Measurements from ENCODE around the gene SLC26A1. TPM values are rescaled to one million over a fixed set of nuclear protein-coding genes. Genes with fewer than 3 reads are reported as not detected.

Gene SLC26A1
- total RNA-seq, 1 experiment from 2014 or later = 0.22 TPM

DNA sequence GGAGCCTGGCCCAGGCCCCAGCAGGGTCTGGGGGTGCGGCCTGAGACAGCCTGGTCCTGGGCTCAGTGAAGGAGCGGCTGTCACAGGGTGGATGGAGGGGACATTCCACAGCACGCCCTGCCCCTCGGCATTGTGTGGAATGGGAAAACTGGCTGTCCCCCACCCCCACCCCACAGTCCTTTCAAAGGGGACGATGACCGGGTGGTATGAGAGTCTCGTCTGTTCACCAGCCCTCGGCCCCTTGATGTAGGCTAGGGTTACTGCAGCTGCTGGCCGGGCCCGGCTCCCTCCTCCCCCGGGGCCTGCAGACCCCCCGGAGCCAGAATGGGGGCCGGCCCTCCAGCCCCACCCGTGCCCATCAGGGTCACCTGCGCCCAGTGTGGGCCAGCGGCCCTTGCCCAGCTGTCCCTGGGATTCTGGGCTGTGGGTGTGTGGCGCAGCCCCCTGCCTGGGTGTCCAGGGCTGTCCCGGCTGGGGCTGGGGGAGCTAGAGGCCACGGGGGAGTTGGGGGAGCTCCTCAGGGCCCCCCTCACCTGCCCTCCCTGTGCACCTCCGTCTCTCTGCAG, 30.0 kb upstream of the SLC26A1 start:
- BruUV-seq (replicated peaks) = no TSS peak
- Histone ChIP-seq H3K9me3 (ENCODE audit: control insufficient read depth in 1 of 2, insufficient read depth in 1 of 2, low read depth in 1 of 2, low read length in 2 of 2) (no peaks in the 10 kb centered on the region), H3K4me1 (ENCODE audit: control insufficient read depth in 1 of 2, insufficient read depth in 2 of 2, low read length in 2 of 2) (peaks cover 0 to 23% of the 10 kb centered on the region in 2 experiments; a peak in 2 of 4 replicates), H3K4me2 (ENCODE audit: low read length) (no peak overlapping the region), H3K4me3 (replicated peaks in 1 of 2; ENCODE audit: low read depth in 1 of 2, low read length in 2 of 2) (no peak overlapping the region), H3K27ac (ENCODE audit: low read depth, low read length) (no peak overlapping the region), H3K9ac (ENCODE audit: low read length) (no peak overlapping the region), H3K9me2 (ENCODE audit: insufficient read depth) (no peaks in the 10 kb centered on the region), H2AFZ (ENCODE audit: low read depth, low read length, poor library complexity, severe bottlenecking) (no peak overlapping the region), H3K27me3 (ENCODE audit: insufficient read depth, low read length) (no peaks in the 10 kb centered on the region), H3K79me2 (ENCODE audit: insufficient read depth, low read length) (no peaks in the 10 kb centered on the region; the same call in 1 of the 2 replicates), H3K36me3 (ENCODE audit: control insufficient read depth in 1 of 2, insufficient read depth in 2 of 2, low read length in 2 of 2) (peaks cover 8 to 11% of the 10 kb centered on the region in 2 experiments; a peak in 3 of 4 replicates), H4K20me1 (ENCODE audit: insufficient read depth) (no peaks in the 10 kb centered on the region)
- RAD21 ChIA-PET (ENCODE audit: low non-redundant PET in 1 of 2, low total read pairs in 2 of 2, uncharacterized antibody in 2 of 2, unreplicated experiment in 2 of 2) = no interaction called here
- TF ChIP-seq FOSL1 (IDR thresholded peaks at IDR 0.05; ENCODE audit: low read depth) = no peak
- TF ChIP-seq SRF (IDR thresholded peaks at IDR 0.05; ENCODE audit: low read depth) = no peak
- TF ChIP-seq SIN3A (IDR thresholded peaks at IDR 0.05; ENCODE audit: low read depth) = no peak
- TF ChIP-seq ELF1 (IDR thresholded peaks at IDR 0.05; ENCODE audit: borderline replicate concordance, low read depth) = no peak
- TF ChIP-seq EGR1 (IDR thresholded peaks at IDR 0.05; ENCODE audit: low read depth) = no peak
- TF ChIP-seq ZBTB33 (IDR thresholded peaks at IDR 0.05; ENCODE audit: extremely low read depth, insufficient replicate concordance, low read length) = no peak
- no peak for TF ChIP-seq REST (IDR thresholded peaks at IDR 0.05; ENCODE audit: low read depth)
- TF ChIP-seq ZFX (IDR thresholded peaks at IDR 0.05) = no peak
- POLR2A ChIA-PET = no interaction called here
- intact Hi-C loops (cut with micrococcal nuclease) = no loop called here
- DNase-seq (ENCODE audit: low read depth, low spot score) (no peak), ATAC-seq (no peak)
- CTCF ChIA-PET = no interaction called here
